ENCODE results near the gene CCNL2. TPM values are rescaled to one million over a fixed set of nuclear protein-coding genes. Genes with fewer than 3 reads are reported as not detected.

CCNL2 gene
- polyA plus RNA-seq, 2 of the 4 experiments (the other 2 are of a cell fraction) = 85.5 to 111 TPM

DNA sequence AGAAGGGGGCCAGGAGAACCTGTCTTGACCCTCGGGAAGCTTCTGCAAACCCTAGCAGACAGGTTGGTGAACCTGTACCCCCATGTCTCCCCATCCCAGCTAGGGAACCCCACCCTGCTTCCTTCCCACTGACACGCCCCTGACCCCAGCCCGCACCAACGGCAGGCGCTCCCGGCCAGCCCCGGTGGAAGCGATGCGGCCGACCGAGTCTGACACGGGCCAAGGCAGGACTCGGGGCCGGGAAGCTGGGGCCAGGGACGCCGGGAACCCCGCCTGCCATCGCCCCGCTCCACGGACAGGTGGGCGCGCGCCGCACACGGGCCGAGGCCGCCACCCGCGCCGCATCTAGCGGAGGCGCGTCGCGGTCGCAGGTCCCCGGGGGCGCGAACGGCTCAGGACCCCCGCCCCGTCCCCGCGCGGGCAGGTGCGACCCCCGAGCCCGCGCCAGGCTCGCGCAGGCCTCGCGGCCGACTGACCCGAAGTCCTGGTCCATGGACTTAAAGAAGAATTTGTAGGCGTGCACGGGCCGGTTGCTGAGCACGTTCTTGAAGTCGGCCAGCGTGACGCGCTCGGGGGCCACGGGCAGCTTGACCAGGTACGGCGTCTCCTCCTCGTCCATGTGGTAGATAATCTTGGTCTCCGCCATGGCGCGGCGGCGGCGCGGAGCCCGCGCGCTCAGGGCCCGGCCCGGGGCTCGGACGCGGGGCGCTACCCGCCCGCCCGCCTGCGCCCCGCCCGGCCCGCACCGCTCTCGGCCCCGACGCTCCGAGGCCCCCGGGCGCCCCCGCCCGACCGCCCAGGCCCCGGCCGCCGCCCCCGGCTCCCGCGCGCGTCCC, 50.5 kb downstream of the CCNL2 start:
- FAIRE-seq (no peak), DNase-seq (ENCODE audit: low read depth in 1 of 2, low spot score in 1 of 2) (peak in 1 of 2 experiments; percentile 63), ATAC-seq (0 out of 6 replicates have a peak, but pooled peaks of 1 of the 2 experiments have one; percentile 4)
- WGBS (ENCODE audit: missing lambda C conversion rate) = no CpG with 5 or more reads among the region's 109 CpGs
- POLR2A ChIA-PET = interaction anchor here (0.8 kb wide), 1 partner anchor 26 kb away, joined by 3 read pairs; the partner anchor contains the start of gene AURKAIP1
- Histone ChIP-seq H3K9me3 (no peaks in the 10 kb centered on the region), H3K4me3 (peak overlapping the region; percentile 87), H3K4me1 (peaks cover 51% of the 10 kb centered on the region), H3K27ac (peak overlapping the region; percentile 99 to 100), H3K4me2 (peak overlapping the region; percentile 97)
- CTCF ChIA-PET = interaction anchor here (0.7 to 7.2 kb wide), 11 partner anchors 13 to 157 kb away, joined by 3 to 73 read pairs (median 5); partner anchors contain the start of genes AURKAIP1 and TAS1R3
- TF ChIP-seq ZSCAN20 (CRISPR knock-in tag; IDR thresholded peaks at IDR 0.05) (no peak), ESRRA (IDR thresholded peaks at IDR 0.05; ENCODE audit: borderline replicate concordance, low read length) (no peak), ZFP36 (IDR thresholded peaks at IDR 0.05; ENCODE audit: borderline replicate concordance, partially characterized antibody) (no peak), SREBF2 (IDR thresholded peaks at IDR 0.05) (no peak), MYC (IDR thresholded peaks at IDR 0.05; ENCODE audit: borderline replicate concordance, low read length) (no peak), PBX3 (IDR thresholded peaks at IDR 0.05) (no peak), MAX (IDR thresholded peaks at IDR 0.05) (0 out of 2 replicates have a peak, but pooled peaks have one; percentile 22), HOXA7 (CRISPR knock-in tag; IDR thresholded peaks at IDR 0.05) (no peak)

- POLR2A ChIA-PET = interaction anchor here (0.8 kb wide), 1 partner anchor 27 kb away, joined by 3 read pairs; the partner anchor contains the start of gene AURKAIP1
- Histone ChIP-seq H3K4me2 (peak overlapping the region; percentile 97), H3K27ac (peak overlapping the region; percentile 99 to 100), H3K4me1 (peaks cover 50% of the 10 kb centered on the region), H3K4me3 (peak overlapping the region; percentile 87), H3K9me3 (no peaks in the 10 kb centered on the region)
- FAIRE-seq (no peak), ATAC-seq (peak; percentile 3 to 28; a peak in 3 of 6 replicates), DNase-seq (ENCODE audit: low read depth in 1 of 2, low spot score in 1 of 2) (peak in 1 of 2 experiments; percentile 55)
- WGBS (ENCODE audit: missing lambda C conversion rate) = 0% methylated on average over 5 of the region's 26 CpGs
- CTCF ChIA-PET = interaction anchor here (0.7 to 7.2 kb wide), 12 partner anchors 12 to 158 kb away, joined by 3 to 73 read pairs (median 4); partner anchors contain the start of genes AURKAIP1 and TAS1R3
- TF ChIP-seq CEBPB (IDR thresholded peaks at IDR 0.05) (no peak), MAX (IDR thresholded peaks at IDR 0.05) (peak; percentile 64; the same call in 1 of the 2 replicates), PBX3 (IDR thresholded peaks at IDR 0.05) (no peak)
Observed at GRCh38 chr1:1347663-1348419, 51.3 kb downstream of the CCNL2 start.

DNA sequence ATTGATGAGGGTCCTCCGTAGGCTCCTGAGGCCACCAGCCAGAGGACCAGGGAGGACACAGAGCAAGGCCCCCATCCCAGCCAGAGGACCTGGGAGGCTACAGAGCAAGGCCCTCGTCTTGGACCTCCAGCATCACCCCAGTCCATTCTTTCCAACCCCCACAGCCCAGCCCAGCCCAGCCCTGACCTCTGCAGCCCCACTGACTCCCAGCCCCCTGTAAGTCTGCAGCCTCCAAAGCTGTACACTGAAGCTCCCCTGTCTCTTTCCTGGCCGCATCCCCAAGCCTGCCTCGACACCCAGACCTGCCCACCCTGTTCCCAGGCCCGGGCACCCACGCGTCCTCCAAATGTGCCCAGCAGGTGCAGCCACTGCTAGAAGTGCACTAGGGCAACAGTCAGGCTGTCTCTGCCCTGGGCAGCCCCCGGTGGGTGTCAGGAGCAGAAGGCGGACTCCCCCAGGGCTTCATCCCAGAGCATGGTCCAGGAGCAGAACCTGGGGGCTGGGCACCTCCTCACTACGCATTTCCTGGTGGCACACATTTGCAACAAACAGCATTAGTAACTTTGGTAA, 52.0 kb downstream of the CCNL2 start:
- peak overlapping the region; percentile 97 for H3K4me2 ChIP-seq
- ChIA-PET CTCF (interaction anchor here (1.1 to 7.2 kb wide), 10 partner anchors 11 to 159 kb away, joined by 3 to 73 read pairs (median 6); partner anchors contain the start of genes AURKAIP1 and TAS1R3), POLR2A (no interaction called here)
- WGBS (ENCODE audit: missing lambda C conversion rate) = 67% methylated on average over 8 of the region's 10 CpGs
- H3K9me3 ChIP-seq = no peaks in the 10 kb centered on the region
- FAIRE-seq (no peak), ATAC-seq (no peak), DNase-seq (ENCODE audit: low read depth in 1 of 2, low spot score in 1 of 2) (no peak)
- peak overlapping the region; percentile 87 for H3K4me3 ChIP-seq
- peak overlapping the region; percentile 99 to 100 for H3K27ac ChIP-seq
- H3K4me1 ChIP-seq = peaks cover 50% of the 10 kb centered on the region
- TF ChIP-seq FOSL2 (IDR thresholded peaks at IDR 0.05) (no peak), FOSL2 (CRISPR knock-in tag; IDR thresholded peaks at IDR 0.05) (no peak), KDM1A (IDR thresholded peaks at IDR 0.05; ENCODE audit: low read depth) (no peak), HOXA7 (CRISPR knock-in tag; IDR thresholded peaks at IDR 0.05) (no peak), FOSB (CRISPR knock-in tag; IDR thresholded peaks at IDR 0.05) (no peak), EHMT2 (IDR thresholded peaks at IDR 0.05; ENCODE audit: low read depth) (no peak)
